Left renal pelvis (tissue), 4 donors: ENCODE data around the gene SMTNL2. TPM values are rescaled to one million over a fixed set of nuclear protein-coding genes. Genes with fewer than 3 reads are reported as not detected.
"Not testable (repeated sequence)": the region's sequence is repeated elsewhere in the genome, so short reads cannot be mapped to it uniquely, and the experiment has no call there.

ENCODE experiments used
- DNase-seq, 4 donors: peaks; one replicate each; pipeline ENCODE4 v3.0.0-alpha.2; 2013; ENCODE audit warnings: low read depth in 4 of 4, low spot score in 3 of 4
- polyA plus RNA-seq, 4 donors: library from polyadenylated mRNA; unstranded; fragments of 120-200 nt; gene quantifications; one replicate each; pipeline ENCODE4 v1.2.1, GENCODE V29; 2013; ENCODE audit not compliant: insufficient read length in 4 of 4

The SMTNL2 gene
- polyA plus RNA-seq, 4 donors = 1.7 to 67.3 (median 52.0) TPM

DNA sequence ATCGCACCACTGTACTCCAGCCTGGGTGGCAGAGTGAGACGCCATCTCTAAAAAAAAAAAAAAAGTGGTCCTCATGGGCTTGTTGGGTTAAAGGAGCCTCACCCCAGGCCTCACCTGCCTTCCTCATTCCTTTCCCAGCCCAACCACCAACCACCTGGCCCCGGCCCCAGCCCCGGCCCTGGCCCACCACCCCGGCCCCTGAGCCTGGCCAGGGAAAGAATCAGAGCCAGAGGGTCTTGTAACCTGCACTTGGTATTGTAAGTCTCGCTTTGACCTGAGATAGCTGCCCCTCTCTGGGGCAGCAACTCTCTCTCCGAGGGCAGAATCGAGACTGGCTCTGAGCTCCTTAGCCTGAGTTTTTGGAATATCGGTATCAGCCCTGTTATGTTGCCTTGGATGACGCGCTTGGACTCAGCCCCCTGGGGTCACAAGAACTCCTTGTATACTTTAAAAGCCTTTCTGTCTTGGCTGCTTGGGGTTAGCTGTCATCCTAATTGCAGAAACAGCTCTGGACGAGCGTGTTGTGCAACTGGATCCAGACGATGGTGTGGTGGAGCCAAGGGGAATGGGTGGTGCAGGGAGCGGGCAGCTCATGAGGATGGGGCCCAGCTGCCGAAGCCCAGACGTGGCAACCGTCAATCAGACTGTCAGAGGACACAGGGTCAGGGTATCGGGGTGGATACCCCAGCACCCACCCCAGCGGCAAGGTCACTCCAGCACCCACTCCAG, 14.6 kb downstream of the SMTNL2 start:
- no peak for DNase-seq

DNA sequence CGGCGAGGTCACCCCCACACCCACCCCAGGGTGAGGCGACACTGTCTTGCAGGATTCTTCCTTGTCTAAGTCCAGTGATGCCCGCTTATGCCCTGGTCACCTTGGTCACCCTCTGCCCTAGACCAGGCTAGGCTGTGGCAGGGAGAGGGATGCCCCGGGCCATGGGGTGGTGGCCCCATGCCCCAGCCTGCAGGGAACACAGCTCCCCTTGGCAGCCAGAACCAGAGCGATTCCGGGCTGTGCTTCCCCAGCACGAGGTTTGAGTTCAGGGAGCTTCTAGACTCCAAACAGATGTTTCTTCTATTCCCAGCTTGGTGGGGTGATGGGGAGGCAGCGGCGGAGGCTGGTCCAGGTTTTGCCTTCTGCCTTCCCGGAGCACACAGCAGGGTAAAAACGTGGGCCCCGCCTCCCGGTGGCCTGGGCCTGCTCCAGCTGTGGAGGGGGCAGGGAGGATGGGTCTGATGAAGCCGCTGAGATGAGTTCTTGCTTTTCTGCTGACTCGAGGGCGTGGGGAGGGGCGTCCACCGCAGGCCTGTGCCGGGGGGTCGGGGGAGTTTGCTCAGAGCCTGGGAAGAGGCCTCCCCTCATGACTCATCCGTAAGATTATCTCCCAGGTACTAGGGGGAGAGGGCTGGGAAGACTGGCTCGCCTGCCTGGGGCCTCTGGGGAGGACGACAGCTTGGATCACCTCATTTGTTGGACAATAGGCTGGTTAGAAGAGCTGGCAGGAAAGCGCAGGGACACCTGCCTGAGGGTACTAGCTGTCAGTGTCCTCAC, 15.4 kb downstream of the SMTNL2 start:
- DNase-seq = peak in 1 of 4 donors; percentile 53

DNA sequence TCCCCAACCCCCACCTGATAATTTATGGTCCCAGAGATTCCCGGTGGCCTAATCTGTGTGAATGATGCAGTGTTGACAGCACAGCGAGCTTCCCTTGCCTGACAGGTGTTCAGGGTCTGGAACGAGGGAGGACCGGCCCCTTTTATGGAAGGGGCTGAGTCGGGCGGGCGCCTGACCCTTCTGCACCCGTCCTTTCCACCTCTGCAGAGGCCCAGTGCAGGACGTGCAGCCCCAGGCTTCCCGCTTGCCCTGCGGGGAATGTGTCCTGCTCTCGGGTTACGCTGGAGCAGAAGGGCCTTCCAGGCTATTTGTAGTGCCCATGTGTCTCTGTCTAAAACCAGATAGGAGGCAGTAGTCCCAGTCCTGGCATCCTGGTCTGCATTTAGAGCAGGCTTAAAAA, 16.2 kb downstream of the SMTNL2 start:
- no peak for DNase-seq

DNA sequence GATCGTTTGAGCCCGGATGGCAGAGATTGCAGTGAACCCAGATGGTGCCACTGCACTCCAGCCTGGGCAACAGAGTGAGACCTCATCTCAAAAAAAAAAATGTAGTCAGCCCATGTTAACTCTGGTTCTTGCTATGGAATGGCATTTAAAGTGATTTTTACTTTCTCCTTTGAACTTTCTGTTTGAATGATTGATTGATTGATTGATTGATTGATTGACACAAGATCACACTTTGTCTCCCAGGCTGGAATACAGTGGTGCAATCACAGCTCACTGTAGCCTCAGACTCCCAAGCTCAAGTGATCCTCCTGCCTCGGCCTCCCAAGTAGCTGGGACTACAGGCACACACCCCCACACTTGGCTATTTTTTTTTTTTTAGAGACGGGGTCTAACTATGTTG, 17.0 kb downstream of the SMTNL2 start:
- no peak for DNase-seq

- no peak for DNase-seq
Measured at GRCh38 chr17:4602041-4602440, 17.7 kb downstream of the SMTNL2 start.

- DNase-seq = peak in 1 of 4 donors; percentile 46
Measured at GRCh38 chr17:4604111-4604644, 19.8 kb downstream of the SMTNL2 start.

DNA sequence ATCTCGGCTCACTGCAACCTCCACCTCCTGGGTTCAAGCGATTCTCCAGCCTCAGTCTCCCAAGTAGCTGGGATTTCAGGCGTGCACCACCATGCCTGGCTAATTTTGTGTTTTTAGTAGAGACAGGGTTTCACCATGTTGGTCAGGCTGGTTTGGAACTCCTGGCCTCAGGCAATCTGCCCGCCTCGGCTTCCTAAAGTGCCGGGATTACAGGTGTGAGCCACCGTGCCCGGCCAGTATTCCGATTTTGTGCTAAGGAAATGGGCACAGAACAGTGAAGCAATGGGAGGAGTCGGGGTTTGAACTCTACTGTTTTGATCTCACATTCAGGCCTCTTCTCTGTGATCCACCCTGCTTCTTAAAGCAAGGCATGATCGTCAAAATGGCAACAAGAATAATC, 20.4 kb downstream of the SMTNL2 start:
- not testable (repeated sequence) for DNase-seq

DNA sequence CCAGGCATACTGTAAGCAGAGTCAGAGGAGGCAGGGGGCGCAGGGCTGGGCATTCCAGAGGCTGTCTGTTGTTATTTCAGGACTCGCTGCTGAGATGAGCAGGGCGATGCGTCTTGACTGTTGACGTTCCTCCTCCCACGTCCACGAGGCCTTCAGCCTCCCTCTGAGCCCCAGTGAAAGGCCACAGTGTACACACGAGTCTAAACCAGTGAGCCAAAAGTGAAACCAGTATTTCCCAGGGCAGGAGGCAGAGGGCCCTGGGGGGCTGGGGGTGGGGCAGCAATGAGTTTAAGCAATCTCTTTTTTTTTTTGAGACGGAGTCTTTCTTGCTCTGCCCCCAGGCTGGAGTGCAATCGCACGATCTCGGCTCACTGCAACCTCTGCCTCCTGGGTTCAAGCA, 21.5 kb downstream of the SMTNL2 start:
- DNase-seq = no peak

GRCh38 chr17:4607261-4607741, 23.0 kb downstream of the SMTNL2 start:
- DNase-seq = peak in 1 of 4 donors; percentile 16

DNA sequence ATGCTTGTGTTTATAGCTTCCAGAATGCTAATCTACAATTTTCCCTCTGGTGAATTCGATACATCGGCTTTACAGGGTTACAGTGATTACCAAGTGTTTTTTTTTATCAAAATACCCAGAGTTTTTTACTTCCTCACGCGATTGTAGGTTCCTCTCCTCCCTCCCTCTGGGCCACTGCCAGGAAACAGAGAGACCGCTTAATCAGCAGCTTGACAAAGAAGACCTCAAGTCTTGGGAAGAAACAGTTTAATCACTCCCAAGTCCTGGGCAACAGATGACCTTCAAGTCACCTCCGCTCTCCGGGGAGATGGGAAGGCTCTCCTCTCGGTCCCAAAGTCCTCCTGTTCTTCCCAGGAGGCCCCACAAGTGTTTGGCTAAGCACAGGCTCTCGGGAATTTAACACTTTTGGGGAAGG, 23.5 kb downstream of the SMTNL2 start:
- peak in 2 of 4 donors; percentile 44 to 61 for DNase-seq

DNA sequence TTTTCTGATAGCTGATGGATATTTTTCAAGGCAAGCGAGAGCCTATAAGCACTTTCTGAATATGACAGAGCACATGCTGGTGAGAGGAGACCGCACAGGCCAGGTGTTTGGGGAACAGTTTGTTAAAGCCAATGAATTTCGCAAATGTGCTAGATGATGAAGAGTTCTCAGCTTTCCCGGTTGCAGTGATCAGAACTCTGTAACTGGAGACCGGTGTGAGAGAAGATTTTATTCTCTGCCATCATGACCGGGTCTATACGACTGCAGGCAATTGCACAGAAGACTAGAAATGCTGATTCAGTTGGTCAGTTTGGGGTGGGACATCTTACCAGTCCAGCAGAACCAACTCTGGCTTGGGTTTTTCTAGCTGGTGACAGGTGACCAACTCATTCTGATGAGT, 25.4 kb downstream of the SMTNL2 start:
- no peak for DNase-seq

- DNase-seq = no peak
Measured at GRCh38 chr17:4610162-4610561, 25.8 kb downstream of the SMTNL2 start.

DNA sequence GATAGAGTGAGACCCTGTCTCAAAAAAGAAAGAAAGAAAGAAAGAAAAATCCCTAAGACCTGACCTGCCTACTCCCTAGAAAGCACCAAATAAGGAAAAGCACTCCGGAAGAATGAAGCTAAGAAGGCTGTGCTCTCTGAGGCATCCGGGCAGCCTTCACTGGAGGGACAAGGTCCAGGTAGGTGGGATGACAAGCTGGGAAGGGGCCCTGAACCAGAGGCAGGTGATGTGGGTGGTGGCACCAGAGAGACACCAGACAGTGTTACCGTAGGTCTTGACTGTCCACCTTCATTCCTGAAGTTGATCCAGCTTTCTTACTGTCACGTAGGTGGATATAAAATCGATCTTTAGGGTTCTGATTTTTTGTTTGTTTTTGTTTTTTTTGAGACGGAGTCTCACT, 26.3 kb downstream of the SMTNL2 start:
- DNase-seq = no peak

DNA sequence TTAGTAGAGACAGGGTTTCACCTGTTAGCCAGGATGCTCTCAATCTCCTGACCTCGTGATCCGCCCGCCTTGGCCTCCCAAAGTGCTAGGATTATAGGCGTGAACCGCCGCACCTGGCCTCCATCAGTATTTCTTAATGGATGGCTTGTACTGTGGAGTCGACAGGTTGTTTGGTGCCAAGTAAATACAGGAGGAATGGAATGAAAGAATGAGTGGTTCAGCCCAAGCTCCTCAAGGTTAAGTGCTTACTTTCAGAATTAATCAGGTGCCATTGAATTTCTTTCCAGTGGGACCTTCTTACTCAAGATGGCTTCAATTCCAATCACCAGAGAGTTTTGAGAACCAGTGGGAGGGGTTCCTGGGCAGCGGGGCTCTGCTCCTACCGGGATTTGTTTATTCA, 32.1 kb downstream of the SMTNL2 start:
- no peak for DNase-seq

- DNase-seq = no peak
Measured at GRCh38 chr17:4617090-4617489, 32.8 kb downstream of the SMTNL2 start.

GRCh38 chr17:4617590-4618351, 33.4 kb downstream of the SMTNL2 start:
- DNase-seq = no peak

GRCh38 chr17:4620531-4621101, 36.3 kb downstream of the SMTNL2 start:
- DNase-seq = no peak

GRCh38 chr17:4622375-4622774, 38.0 kb downstream of the SMTNL2 start:
- DNase-seq = no peak

GRCh38 chr17:4623249-4623648, 38.9 kb downstream of the SMTNL2 start:
- DNase-seq = no peak

GRCh38 chr17:4624451-4624911, 40.2 kb downstream of the SMTNL2 start:
- not testable (repeated sequence) for DNase-seq
